Activated naive CD4-positive, alpha-beta T cell treated with anti-CD3 and anti-CD28 coated beads, Interleukin-2, amount 50 U/mL, for 16 hours (primary cell): ENCODE results near the gene BAG5.

Source experiments
- DNase-seq: peaks from one replicate; pipeline ENCODE4 v3.0.0-alpha.2; 2020

BAG5 gene

DNA sequence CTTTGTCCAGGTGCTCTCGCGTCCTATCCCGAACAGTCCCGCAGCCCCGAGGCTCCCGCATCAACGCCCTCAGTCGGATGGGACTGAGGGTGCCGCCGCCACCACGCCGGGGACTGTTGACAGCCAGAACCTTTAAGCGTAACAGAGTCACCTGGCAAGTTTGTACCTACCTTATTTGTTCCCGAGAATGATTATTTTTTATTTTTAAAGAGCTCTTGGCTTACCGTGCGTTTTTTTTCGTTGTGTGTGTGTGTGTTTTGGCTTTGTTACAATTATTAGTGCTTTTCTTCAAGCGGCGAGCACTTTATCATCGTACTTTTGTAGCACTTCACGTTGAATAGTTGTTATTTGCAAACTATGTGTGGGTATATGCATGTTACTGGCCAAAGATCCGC is 766 bp upstream of the BAG5 start:
- no peak for DNase-seq

DNA sequence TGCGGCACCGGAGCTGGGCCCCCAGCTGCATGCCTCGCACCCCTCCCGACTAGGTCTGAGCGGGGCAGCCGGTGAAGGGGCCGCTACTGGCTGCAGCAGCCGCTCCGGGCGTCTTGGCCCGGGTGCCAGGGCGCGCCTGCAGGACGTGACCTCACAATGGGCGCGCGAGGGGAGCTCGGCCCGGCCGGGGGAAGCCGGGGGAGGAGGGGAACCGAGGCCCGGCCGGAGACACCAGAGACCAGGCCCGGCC is 353 bp downstream of the BAG5 start:
- DNase-seq, result no peak

DNA sequence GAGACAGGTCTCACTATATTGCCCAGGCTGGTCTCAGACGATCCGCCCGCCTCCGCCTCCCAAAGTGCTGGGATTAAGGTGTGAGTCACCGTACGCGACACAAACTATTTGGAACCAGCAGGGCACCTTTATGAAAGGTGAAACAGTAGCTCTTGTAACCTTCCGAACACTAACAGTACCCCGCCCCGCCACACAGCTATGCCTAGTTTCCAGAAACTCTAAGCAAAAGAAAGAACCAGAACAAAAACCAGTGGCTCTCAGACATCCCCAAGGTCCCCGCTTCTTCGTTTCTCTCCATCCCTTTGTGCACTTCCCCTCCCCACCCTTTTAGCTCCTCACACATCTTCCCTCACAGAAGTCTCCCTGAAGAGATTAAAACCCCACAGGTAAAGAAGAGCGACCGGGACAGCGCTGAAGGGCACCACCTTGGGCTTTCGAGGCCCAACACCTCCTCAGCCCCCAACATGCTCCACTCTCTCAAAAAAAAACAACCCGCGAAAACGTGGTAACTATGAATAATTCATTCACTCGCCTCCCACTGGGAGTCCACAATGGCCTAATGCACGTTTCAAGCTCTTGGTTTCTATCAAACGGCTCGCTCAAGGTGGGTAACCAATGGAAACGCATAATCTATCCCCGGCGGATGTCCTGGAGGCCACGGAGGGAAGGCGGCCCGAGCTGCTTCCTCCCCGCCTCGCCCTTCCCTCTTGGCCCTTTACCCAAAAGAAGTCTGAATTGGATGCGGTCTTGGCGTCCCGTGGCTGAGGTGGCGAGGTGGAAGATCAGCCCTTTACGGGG is 877 bp downstream of the BAG5 start:
- DNase-seq, result no peak

DNA sequence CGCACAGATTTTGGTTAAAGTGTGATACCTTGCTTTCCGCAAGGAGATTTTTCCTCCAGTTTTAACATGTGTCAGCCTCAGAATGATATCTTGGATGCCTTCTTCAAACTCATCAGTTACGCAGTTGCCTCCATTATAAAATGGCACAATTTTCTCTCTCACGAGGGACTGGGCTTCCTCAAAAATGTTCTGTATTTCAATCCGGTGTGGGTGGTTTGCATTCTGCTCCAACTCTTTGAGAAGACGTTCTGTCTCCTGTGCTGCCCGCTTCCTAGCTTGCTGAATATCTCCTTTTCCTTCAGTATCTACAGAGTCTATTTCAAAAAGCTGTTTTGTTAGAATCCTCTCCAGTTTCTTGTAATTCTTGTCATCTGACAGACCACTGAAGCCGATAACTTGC is 1.8 kb downstream of the BAG5 start:
- no peak for DNase-seq

DNA sequence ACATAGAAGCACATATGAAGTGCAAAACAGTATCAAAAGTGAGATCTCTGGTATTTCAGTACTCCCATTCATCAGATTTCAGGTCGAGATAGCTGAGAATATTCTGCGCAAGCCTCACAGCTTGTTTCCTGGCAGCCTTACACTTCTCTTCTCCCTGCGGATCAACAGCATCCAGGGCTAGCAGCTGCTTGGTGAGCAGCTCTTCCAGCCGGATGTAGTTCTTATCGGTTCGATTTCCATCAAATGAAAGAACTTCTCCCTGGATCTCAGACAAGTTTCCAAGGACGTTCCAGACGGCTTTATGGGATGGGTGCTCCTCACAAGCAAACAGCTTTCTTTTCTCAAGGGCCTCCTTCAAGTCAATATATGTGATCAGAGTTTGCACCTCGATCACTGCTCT is 2.7 kb downstream of the BAG5 start:
- DNase-seq, result no peak

DNA sequence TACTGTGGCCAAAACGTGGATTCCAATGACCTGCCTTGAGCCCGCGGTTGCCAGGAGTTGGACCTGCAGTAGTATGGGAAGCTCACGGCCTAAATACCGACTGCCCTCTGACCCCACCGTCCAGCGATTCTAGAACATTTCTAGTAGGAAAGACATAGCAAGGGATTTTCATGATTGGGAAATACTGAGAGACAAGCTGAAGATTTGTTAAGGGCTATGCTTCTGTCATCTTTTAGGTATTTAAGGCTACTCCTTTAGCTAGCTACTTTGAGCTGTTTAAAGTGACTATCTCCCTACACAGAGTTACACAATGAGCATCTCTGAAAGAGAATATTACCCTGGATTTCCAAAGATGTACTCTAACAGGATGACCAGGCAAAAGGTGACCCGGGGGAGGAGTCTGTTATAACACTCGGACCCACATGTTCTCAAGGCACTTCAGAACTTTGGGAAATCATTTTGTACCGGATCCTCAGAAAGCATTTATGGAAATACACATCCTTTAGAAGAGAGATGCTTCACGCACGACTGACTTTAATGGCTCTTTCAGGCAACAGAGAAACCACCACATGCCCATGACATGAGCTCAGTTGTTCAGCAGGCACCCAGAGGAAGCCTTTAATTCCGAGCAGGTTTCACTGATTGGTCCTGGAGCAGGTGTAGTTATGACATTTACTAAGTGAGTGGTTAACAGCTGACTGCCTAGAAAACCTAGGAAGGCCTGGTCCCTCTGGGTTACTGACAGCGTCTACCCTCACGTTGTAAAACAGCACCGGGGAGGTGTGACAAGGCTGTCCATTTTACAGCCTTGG is 4.2 kb downstream of the BAG5 start:
- no peak for DNase-seq

DNA sequence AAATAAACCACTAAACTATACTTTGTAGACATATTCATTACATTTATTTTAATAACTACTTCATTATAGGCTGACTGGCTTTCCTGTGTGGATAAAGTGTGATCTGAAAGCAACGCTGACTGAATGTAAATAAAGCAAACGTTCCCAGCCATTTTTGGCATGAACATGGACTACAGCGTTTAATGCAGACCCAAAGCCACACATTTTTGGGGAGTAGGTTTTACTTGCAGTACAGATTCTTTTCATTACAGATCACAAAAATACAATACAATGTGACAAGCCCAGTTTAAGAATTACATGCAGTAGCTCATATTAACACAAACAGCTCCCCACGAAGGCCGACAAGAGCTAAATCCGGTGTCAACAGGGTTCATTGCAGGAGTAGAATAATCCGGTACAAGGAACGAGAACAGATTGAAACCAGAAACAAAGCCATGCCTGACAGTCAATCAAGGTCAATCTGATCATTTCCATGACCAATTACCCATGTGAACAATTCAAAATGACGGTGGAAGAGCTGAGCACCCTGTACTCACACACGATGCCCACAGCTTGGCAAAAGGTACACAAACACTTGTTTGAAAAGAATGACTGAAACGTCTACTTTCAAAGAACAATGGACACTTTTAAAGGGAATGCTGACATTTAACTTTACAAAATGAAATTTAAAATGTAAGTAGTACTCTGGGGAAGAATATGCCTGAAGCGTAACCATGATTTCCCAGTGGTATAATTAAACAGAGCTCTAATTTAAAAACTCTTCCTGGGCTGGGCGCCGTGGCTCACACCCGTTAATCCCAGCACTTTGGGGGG is 5.3 kb downstream of the BAG5 start:
- no peak for DNase-seq

DNA sequence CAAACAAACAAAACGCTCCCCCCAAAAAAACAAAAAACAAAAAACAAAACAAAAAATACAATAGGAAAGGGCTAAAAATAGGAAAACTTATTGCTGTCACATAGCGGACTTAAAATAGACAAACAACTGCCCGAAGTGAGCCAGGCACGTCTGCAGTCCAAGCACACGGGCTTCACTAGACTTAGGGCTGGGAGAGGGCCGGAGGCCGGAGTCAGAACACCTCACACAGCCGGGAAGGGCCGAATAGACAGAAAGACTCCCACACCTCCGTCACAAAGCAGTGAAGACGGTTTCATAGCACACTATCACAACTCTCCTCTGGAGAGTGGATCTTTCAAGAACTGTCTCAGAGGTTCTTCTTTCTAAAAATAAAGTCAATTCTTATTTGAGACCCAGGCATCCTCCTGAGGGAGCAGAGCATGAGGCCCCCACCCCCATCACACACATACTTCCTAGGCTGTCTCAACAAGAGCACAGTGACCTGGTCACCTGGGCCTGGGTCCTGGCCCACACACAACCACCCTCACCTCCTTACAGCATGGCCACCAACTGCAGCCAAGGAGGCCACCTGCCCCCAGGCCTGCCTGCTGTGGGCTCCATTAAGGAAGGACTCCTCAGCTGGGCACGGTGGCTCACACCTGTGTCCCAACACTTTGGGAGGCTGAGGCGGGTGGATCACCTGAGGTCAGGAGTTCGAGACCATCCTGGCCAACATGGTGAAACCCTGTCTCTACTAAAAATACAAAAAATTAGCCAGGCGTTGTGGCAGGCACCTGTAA is 6.7 kb downstream of the BAG5 start:
- no peak for DNase-seq

DNA sequence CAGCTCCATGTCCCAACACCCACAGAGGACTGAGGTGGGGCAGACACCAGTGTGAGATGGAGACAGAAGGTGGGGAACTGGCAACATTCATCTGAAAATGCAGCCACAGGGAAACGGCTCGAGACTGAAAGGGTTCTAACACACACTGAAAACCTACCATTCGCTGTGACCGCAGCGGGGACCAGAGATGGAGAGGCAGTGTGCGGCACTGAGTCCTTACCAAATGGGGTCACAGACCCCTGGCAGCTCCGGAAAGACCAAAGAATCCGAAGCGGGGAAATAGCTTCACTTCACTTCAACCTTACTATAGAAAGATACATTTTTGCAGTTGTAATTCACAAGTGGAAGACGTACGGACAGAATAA is 9.6 kb downstream of the BAG5 start:
- DNase-seq, result no peak

DNA sequence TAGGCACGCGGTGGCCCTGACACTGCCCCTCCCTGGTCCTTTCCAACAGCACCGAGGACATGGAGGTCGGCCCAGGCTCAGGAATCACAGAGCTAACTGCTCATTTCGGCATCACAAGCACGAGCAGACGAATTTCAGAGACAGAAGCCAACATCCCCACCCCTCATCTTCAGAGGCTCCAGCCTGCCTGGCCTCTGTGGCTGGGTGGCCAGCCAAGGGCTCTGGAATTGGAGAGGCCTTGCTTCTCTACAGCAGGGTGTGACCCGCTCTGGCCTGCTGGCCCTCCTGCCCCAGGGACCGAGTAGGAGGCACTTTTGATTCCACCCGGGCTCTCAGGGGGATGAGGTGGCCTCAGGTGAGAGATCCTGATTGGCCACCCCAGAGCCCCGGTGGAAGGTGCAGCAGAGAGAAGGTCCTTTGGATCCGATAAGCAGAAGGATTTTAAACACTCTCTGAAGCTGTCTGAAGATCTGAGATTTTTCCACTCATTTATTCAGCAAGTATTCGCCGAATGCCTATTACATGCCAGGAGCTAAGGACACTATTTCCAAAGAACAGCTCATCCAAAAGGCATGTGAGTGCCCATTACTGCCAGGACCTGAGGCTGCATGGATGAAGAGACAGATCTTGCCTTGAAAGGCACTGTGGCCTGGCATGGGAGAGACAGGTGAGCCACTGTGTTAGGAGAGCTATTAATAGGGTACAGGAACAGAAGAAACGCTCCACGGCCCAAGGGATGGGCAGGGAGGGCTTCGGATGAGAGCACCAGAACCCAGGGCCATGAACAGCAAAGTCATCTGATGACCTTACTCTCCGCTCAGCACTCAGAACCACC is 10.2 kb downstream of the BAG5 start:
- no peak for DNase-seq

DNA sequence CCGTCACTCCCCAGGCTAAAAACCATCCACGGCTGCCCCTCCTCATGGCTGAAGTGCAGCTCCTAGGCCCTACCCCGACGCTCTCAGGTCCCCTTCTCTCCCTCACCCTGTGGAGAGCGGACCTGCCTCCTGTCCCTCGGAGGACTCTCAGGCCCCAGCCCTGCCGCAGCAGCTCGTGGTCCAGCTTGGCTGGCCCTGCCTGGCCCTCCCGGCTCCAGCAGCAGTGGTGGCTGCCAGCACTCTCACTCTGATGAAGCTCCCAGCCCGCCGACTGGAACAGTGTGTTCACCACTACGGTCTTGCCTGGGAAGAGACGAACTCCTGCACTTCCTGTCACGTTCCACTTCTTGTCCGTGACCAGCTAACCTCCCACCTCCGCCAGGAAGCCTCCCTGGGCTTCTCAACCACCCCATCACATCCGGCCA is 11.1 kb downstream of the BAG5 start:
- DNase-seq, result no peak

DNA sequence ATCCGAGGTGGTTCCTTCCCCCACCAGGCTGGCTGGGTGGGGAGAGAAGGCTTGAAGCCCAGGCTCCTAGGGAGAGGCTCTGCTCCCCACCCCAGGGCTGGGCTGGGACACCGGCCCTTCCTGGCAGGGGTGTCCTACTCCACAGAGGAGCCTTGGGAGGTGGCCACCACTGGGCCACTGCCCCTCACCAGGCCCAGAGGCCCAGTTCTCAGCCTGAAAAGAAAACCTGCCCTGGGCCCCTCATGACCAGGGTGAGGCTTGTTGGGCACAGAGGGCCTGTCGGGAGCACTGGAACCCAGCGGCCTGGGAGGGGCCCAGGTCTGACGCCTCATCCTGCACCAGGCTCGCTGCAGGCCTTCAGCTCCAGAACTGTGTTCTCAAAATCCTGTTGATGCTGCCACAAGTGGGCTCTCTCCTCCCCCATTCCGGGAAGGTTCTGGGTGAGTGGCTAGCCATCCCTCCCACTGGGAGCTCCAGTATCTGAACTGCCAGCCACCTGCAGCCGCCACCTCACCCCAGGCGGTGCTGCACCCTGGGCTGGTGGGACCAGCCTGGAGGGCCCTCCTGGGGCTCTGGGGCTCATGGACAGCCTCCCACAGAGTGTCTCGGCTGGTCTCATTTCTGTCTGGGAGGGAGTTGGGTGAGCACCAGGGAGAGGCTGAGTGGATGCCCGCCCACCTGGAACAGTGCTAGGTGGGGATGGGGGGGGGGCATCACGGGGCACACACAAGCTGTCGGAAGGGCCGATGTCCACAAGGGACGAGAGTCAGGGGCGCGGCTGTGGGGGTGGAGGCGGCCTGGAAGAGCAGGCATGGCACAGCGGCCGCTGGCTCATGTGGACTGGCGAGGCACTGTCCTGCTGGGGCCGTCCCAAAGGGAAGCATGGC is 11.8 kb downstream of the BAG5 start:
- no peak for DNase-seq

DNA sequence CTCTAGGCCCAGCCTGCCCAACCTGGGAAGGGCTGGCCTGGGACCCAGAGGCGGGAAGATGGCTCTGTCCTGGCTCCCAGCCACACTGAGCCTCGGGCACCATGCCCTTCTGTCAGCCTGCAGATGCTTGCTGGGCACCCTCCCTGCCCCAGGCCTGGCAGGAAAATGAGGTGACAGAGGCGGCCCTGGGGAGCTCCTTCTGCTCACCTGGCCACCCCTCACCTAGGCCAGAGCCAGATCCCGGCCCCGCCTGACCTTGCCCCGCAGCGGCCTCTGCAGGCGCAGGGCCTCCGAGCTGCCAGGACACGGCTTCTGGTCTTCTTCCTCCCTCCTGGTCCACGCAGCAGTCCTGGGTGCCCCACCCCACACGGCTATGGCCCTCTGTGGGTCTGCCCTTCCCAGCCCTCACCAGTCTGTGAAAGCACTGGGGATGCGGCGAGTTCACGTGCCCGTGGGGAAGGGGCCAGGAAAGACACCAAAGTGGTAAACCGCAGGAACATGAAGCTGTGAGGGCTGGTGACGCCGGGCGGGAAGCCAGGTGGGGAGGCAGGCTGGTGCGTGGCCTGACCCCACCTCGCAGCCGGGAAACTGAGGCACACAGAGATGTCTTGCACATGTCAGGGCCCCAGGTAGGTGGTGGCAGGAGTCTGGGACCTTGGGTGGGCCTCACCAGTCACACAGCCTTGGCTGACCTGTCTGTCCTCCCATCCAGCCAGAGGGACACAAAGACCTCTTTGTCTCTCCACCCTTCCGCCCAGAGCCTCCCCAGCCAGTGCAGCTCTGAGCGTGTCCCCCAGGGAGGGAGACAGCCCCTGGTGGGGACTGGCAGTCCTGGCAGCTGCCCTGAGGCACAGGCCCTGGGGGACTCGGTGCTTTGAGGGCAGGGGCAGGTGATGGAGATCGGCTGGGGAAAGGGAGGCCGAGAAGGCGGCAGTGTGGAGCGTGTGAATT is 12.8 kb downstream of the BAG5 start:
- DNase-seq, result no peak

DNA sequence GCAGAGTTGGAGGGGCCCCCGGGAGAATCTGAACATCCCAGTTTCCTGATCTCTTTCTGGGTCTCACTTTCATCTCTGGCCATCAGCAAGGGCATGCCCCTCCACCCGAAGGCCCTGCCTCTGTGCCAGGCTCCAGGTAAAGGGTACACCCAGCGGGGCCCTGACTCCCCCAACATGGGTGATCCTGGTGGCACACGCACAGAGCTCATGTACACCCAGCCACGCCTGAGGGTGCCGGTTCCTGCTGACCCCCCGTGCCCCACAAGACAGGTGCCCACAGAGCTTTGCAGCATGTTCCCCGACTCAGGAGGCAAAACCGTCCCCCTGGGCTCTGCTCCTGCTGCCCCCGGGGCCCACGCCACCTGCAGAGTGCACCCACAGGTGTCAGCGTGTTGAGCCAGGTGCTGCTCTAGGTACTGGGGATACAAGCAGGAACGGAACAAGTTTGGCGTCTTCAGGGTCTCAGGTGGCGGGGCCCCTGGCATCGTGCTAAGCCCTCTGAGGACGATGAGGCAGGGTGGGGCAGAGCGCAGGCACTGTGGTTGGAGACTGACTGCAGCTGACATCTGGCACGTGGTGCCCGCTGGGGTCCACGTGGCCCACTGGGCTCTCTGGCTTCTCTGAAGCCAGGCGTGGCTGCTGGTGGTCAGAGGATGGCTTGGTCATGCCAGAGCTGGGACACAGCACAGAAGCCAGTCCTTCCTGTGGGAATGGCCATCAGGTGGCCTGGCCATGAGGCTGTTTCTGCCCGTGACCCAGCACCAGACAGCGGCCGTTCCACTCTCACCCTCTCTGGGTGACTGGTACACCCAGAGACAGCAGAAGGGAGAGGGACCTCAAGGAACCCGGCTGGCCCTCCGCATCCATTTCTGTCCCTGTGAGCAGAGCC is 13.8 kb downstream of the BAG5 start:
- DNase-seq, result no peak

DNA sequence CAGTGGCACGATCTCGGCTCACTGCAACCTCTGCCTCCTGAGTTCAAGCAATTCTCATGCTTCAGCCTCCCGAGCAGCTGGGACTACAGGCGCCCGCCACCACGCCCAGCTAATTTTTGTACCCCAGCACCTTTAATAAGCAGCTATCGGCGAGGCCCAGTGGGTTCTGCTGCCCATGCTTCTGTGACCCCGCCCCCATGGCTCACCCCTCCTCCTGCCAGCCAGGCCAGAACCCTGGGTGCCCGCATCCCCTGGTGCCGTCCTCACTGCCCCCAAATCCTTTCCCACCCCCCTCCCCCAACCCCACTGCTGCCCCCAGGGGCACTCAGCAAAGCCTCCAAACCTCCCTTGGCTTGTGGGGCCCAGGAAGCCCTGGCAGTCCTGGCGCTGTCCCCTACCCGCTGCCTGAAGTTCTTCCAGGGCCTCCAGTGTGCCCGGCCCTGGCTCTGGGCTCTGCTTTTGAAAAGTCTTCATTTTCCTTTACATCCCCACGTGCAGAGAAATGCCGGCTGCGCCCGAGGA is 14.5 kb downstream of the BAG5 start:
- DNase-seq, result no peak

DNA sequence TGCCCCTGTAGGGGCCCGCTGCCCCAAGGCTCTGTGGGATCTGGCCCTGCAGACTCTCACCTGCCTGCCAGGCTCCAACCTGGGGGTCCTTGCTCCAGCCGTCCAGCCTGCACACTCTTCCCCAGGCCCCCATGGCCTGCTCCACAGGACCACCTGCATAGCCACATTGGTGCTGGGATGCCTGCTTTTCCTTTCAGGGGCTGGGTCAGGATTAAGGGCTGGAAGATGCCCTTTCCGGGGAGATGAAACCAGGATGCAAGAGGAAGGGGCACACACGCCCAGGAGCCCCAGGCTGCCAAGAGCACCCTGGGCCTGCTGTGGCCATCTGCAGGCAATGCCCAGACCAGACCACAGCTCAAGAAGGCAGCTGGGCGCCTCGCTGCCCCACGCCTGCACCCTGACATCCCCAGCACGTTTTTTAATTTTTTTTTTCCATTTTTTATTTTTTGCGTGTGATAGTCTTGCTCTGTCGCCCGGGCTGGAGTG is 15.0 kb downstream of the BAG5 start:
- no peak for DNase-seq

DNA sequence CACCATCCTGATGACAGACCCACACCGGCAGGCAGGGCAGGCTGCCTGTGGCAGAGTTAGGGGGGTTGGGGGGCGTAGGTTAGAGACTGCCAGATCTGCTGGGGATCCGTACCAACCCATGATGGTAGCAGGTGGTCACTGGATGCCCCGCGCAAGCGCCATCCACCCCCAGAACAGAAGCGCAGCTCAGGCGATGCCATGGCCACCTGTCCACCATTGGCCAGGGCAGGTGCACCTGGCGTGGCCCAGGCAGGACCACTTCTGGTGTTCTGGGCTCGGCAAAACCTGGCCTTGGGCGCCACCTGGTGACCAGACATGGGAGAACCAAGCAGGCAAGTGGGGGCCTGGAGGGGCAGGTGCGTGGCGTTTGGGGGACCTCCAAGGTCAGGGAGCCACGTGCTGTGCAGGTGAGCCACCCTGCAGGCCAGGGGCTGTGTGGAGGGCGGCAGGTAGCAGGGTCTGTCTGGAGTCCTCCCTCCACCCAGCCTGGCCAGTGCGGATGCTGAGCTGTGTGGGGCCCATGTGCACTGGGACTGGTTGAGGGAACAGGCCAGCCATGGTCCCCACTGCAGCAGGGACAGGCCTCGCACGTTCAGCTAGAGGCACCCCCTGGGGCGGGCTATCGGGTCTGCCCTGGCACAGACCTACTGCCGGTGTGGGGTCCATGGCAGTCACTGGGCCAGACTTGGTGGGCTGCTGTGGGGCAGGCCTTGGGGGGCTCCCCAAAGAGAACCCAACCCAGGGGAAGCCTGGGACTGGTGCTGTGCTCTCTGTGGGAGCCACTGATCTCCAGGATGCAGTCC is 15.6 kb downstream of the BAG5 start:
- peak; percentile 79 for DNase-seq
